ENCODE results near the gene GPHN.

Gene GPHN

DNA sequence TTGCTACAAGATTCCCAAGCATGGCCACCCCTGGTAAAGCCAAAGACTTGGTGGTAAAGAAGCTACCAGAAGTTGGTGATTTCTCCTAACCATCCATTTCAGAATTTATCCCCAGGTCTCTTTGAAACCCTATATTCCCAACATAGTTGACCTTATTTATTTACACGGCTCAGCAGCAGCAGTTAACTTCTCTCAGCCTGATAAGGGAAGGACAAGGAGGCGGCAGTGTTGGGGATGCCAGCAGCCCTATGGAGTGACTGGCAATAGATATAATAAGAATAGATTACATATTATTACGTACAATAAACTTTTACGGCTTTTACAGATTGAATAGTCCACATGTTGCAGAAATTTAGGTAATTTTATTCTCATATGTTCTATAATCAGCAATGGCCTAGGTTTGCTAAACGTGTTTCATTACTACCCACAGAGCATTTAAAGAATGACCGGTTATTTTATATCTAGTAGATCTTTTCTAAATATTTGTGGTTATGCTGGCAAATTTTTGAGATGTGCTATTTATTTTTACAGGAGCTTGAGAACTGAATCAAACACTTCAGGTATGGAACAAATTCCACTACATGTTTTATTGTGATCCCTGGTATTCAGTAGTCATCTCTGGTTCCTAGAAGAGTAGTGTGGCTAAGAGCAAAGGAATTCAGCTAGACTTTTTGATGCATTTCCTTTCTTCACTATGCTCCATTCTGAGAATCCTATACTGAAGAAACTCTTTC lies 713.5 kb downstream of the GPHN start:
- peak; percentile 82 for DNase-seq (ENCODE audit: low read depth, low spot score)

DNA sequence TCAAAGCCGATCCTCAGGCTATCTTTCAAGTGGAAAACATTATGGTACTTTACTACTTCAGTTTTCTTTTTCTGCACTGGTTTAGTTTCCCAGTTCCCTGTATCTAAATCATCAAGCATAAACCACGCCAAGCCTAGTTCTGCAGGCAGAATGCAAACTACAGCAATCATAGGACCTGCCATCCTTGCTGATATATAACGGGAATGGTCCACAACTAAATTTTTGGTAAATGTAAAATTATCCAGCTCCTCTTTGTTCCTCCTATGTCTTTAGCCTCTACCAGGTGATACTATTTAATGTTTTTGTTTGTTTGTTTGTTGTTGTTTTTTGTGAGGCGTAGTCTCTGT lies 714.0 kb downstream of the GPHN start:
- DNase-seq (ENCODE audit: low read depth, low spot score), result no peak

DNA sequence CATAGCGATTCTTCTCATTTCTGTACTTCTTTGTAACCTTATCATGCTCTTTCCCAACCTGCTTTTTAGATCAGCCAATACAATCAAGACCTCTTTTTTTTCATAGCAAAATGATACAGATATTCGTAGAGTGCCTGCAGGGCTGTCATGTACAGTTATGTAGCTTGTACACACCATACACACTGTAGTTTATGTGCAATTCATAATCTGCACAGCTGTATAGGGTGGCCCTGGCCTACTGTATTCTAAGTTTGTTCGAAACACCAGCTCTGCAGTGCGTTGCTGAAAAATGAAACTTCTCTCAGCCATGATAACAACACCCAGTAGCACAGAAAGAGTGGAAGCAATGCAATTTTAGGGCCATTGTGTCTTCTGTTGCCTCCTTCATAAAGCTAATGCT lies 717.6 kb downstream of the GPHN start:
- DNase-seq (ENCODE audit: low read depth, low spot score), result no peak

DNA sequence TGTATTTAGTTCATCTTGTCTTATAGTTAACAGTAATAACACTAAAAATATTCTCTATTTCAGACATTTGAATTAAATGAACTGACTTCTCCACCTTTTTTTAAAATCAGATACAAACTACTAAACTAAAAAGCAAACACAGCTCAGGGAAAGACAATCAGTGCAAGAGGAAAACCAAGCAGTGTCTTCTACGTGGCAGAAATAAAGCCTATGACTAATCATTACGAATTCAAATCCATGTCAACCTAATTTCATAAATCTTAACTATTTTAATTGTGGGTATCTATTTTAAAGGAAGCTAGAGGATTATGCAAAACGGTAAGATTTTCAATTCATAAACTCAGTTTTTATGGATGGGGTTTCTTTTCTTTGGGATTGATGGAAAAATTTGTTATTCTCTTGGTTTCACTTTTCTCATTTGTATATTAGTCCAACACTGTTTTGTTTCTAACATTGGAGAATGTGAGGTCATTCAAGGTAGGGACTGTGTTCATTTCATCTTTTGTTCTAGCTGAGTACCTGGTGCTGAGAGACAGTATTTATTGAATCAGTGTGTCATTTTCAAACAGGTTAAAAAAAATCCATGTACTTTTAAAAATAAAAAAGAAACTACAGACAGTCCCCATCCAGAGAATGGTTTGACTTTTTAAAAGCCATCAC lies 720.5 kb downstream of the GPHN start:
- no peak for DNase-seq (ENCODE audit: low read depth, low spot score)

Data from astrocyte of the hippocampus (primary cell).